ENCODE measurements around the gene LITAFD. TPM values are rescaled to one million over a fixed set of nuclear protein-coding genes. Genes with fewer than 3 reads are reported as not detected.

The LITAFD gene
- total and polyA plus RNA-seq, 10 of the 15 experiments (the other 5 are each of a cell fraction or from before 2014, with no cell fraction given), result not detected

- Histone ChIP-seq H3K4me2 (ENCODE audit: control insufficient read depth, insufficient read depth) (no peak overlapping the region), H3K36me3 (ENCODE audit: control insufficient read depth in 2 of 2, insufficient read depth in 2 of 2, low read length in 1 of 2) (peaks cover 43 to 66% of the 10 kb centered on the region in 2 experiments), H3K79me2 (ENCODE audit: control insufficient read depth, insufficient read depth, low read length) (no peaks in the 10 kb centered on the region; the same call in 1 of the 2 replicates), H3K27ac (ENCODE audit: control insufficient read depth, insufficient read depth) (no peak overlapping the region), H3K9ac (ENCODE audit: control insufficient read depth, insufficient read depth, low read length) (no peak overlapping the region), H3K9me3 (replicated peaks; ENCODE audit: control insufficient read depth, insufficient read depth, low read length) (no peaks in the 10 kb centered on the region), H3K27me3 (replicated peaks in 1 of 2; ENCODE audit: control insufficient read depth in 2 of 2, insufficient read depth in 2 of 2, low read length in 1 of 2) (no peaks in the 10 kb centered on the region), H4K20me1 (ENCODE audit: control insufficient read depth, insufficient read depth) (no peaks in the 10 kb centered on the region), H2AFZ (ENCODE audit: control insufficient read depth, low read depth, low read length) (no peak overlapping the region), H3K4me1 (ENCODE audit: control insufficient read depth, insufficient read depth, low read length) (no peaks in the 10 kb centered on the region), H3K4me3 (no peak overlapping the region)
- FAIRE-seq (no peak), ATAC-seq (peak; percentile 52; the same call in 2 of the 3 replicates), DNase-seq (ENCODE audit: low read depth, low spot score) (no peak)
- no TSS peak for BruUV-seq (replicated peaks)
- 93% methylated on average over 14 of the region's 14 CpGs for WGBS (ENCODE audit: insufficient coverage, insufficient replicate concordance, low lambda C conversion rate, missing lambda C conversion rate)
- in situ Hi-C loops (cut with MboI) (no loop called here), intact Hi-C loops (cut with micrococcal nuclease; ENCODE audit: unreplicated experiment) (loop anchor here (1.0 kb wide), 2 partner anchors 30 to 102 kb away; no protein-coding TSS in a partner anchor)
- SMC1A ChIA-PET (ENCODE audit: uncharacterized antibody, unreplicated experiment), result interaction anchor here (1.0 to 1.6 kb wide), 3 partner anchors 14 to 103 kb away, joined by 3 to 5 read pairs (median 3); no protein-coding TSS in a partner anchor
- no peak for TF ChIP-seq RELA (IDR thresholded peaks at IDR 0.05; ENCODE audit: borderline replicate concordance, partially characterized antibody)
- no peak for TF ChIP-seq ZNF217 (IDR thresholded peaks at IDR 0.05)
- TF ChIP-seq CTCF (IDR thresholded peaks at IDR 0.05 in 2 of 3, conservative IDR thresholded peaks at IDR 0.05 in 1 of 3; ENCODE audit: control insufficient read depth in 2 of 3, extremely low read depth in 1 of 3, insufficient read depth in 1 of 3, low read depth in 3 of 3, low read length in 3 of 3), result peak; percentile 8 to 25 (median 9); a peak in 1 of 6 replicates
- TF ChIP-seq MTA2 (IDR thresholded peaks at IDR 0.05; ENCODE audit: low read depth), result no peak
- TF ChIP-seq BACH1 (IDR thresholded peaks at IDR 0.05; ENCODE audit: borderline replicate concordance), result no peak
- no peak for TF ChIP-seq MAX (IDR thresholded peaks at IDR 0.05; ENCODE audit: low read depth, low read length)
- no peak for TF ChIP-seq EP300 (IDR thresholded peaks at IDR 0.05; ENCODE audit: borderline replicate concordance in 1 of 2, control insufficient read depth in 1 of 2, low read depth in 2 of 2, low read length in 2 of 2)
- TF ChIP-seq NRF1 (conservative IDR thresholded peaks at IDR 0.05; ENCODE audit: low read depth, low read length), result no peak
- RAD21 ChIA-PET (ENCODE audit: unreplicated experiment), result no interaction called here
- POLR2A ChIA-PET, result no interaction called here
- CTCF ChIA-PET, result interaction anchor here (1.0 to 2.5 kb wide), 7 partner anchors 9 to 197 kb away, joined by 3 to 9 read pairs (median 3); no protein-coding TSS in a partner anchor
These were observed 23.8 kb downstream of the LITAFD start for GRCh38 chr16:8905795-8906591.
